ENCODE results near the gene KHDRBS1.

KHDRBS1 gene

GRCh38 chr1:32047701-32048100, 34.0 kb downstream of the KHDRBS1 start:
- no peak for TF ChIP-seq TAF1 (IDR thresholded peaks at IDR 0.05; ENCODE audit: low read depth)
- TF ChIP-seq YY1 (IDR thresholded peaks at IDR 0.05; ENCODE audit: low read depth): no peak
- TF ChIP-seq RAD21 (IDR thresholded peaks at IDR 0.05; ENCODE audit: low read depth): no peak
- no peak for TF ChIP-seq EP300 (IDR thresholded peaks at IDR 0.05; ENCODE audit: borderline replicate concordance)
- no peak for TF ChIP-seq REST (IDR thresholded peaks at IDR 0.05; ENCODE audit: low read depth)
- TF ChIP-seq NFIC (IDR thresholded peaks at IDR 0.05): no peak
- TF ChIP-seq CEBPB (IDR thresholded peaks at IDR 0.05): no peak
- no peak for TF ChIP-seq EGR1 (IDR thresholded peaks at IDR 0.05)
- no peak for TF ChIP-seq USF1 (IDR thresholded peaks at IDR 0.05)
- no peak for TF ChIP-seq FOXM1 (IDR thresholded peaks at IDR 0.05; ENCODE audit: borderline replicate concordance, low read depth)
- no peak for TF ChIP-seq TEAD4 (IDR thresholded peaks at IDR 0.05)
- TF ChIP-seq TCF12 (IDR thresholded peaks at IDR 0.05; ENCODE audit: low read depth): no peak
- no peak for TF ChIP-seq ZBTB7A (IDR thresholded peaks at IDR 0.05; ENCODE audit: low read depth)
- no peak for TF ChIP-seq CREB1 (IDR thresholded peaks at IDR 0.05; ENCODE audit: low read depth)
- TF ChIP-seq MAX (IDR thresholded peaks at IDR 0.05): no peak

- TF ChIP-seq CEBPB (IDR thresholded peaks at IDR 0.05): no peak
- TF ChIP-seq ZBTB7A (IDR thresholded peaks at IDR 0.05; ENCODE audit: low read depth): no peak
- no peak for TF ChIP-seq CREB1 (IDR thresholded peaks at IDR 0.05; ENCODE audit: low read depth)
- TF ChIP-seq YY1 (IDR thresholded peaks at IDR 0.05; ENCODE audit: low read depth): no peak
- no peak for TF ChIP-seq TCF12 (IDR thresholded peaks at IDR 0.05; ENCODE audit: low read depth)
- no peak for TF ChIP-seq MAX (IDR thresholded peaks at IDR 0.05)
- TF ChIP-seq REST (IDR thresholded peaks at IDR 0.05; ENCODE audit: low read depth): no peak
- TF ChIP-seq TEAD4 (IDR thresholded peaks at IDR 0.05): no peak
- TF ChIP-seq USF1 (IDR thresholded peaks at IDR 0.05): no peak
- no peak for TF ChIP-seq EP300 (IDR thresholded peaks at IDR 0.05; ENCODE audit: borderline replicate concordance)
- TF ChIP-seq RAD21 (IDR thresholded peaks at IDR 0.05; ENCODE audit: low read depth): no peak
- TF ChIP-seq TAF1 (IDR thresholded peaks at IDR 0.05; ENCODE audit: low read depth): no peak
- no peak for TF ChIP-seq NFIC (IDR thresholded peaks at IDR 0.05)
- TF ChIP-seq EGR1 (IDR thresholded peaks at IDR 0.05): no peak
- no peak for TF ChIP-seq FOXM1 (IDR thresholded peaks at IDR 0.05; ENCODE audit: borderline replicate concordance, low read depth)
These were observed 34.8 kb downstream of the KHDRBS1 start for GRCh38 chr1:32048440-32048839.

GRCh38 chr1:32051706-32052105, 38.0 kb downstream of the KHDRBS1 start:
- TF ChIP-seq EP300 (IDR thresholded peaks at IDR 0.05; ENCODE audit: borderline replicate concordance) (no peak), CEBPB (IDR thresholded peaks at IDR 0.05) (no peak)

GRCh38 chr1:32052887-32053286, 39.2 kb downstream of the KHDRBS1 start:
- TF ChIP-seq REST (IDR thresholded peaks at IDR 0.05; ENCODE audit: low read depth) (no peak), TEAD4 (IDR thresholded peaks at IDR 0.05) (no peak), FOXM1 (IDR thresholded peaks at IDR 0.05; ENCODE audit: borderline replicate concordance, low read depth) (no peak), EGR1 (IDR thresholded peaks at IDR 0.05) (no peak), EP300 (IDR thresholded peaks at IDR 0.05; ENCODE audit: borderline replicate concordance) (no peak), CEBPB (IDR thresholded peaks at IDR 0.05) (no peak), RAD21 (IDR thresholded peaks at IDR 0.05; ENCODE audit: low read depth) (no peak)

- no peak for TF ChIP-seq NFIC (IDR thresholded peaks at IDR 0.05)
- no peak for TF ChIP-seq USF1 (IDR thresholded peaks at IDR 0.05)
- TF ChIP-seq CREB1 (IDR thresholded peaks at IDR 0.05; ENCODE audit: low read depth): no peak
- no peak for TF ChIP-seq TAF1 (IDR thresholded peaks at IDR 0.05; ENCODE audit: low read depth)
- TF ChIP-seq RAD21 (IDR thresholded peaks at IDR 0.05; ENCODE audit: low read depth): no peak
- no peak for TF ChIP-seq ZBTB7A (IDR thresholded peaks at IDR 0.05; ENCODE audit: low read depth)
- TF ChIP-seq TEAD4 (IDR thresholded peaks at IDR 0.05): no peak
- no peak for TF ChIP-seq TCF12 (IDR thresholded peaks at IDR 0.05; ENCODE audit: low read depth)
- no peak for TF ChIP-seq YY1 (IDR thresholded peaks at IDR 0.05; ENCODE audit: low read depth)
- TF ChIP-seq MAX (IDR thresholded peaks at IDR 0.05): no peak
These were observed 41.7 kb downstream of the KHDRBS1 start for GRCh38 chr1:32055416-32055815.
